Measurements from ENCODE around the gene ASCC1.

GRCh38 chr10:72235544-72236279 is 19.6 kb upstream of the ASCC1 start:
- TF ChIP-seq EZH2 (IDR thresholded peaks at IDR 0.05; ENCODE audit: borderline replicate concordance, low read length): no peak
- no peak for TF ChIP-seq CTCF (conservative IDR thresholded peaks at IDR 0.05 in 1 of 2, IDR thresholded peaks at IDR 0.05 in 1 of 2; ENCODE audit: extremely low read depth in 1 of 2, insufficient read depth in 1 of 2, low read depth in 1 of 2, low read length in 2 of 2)

Measured in mammary epithelial cell (primary cell).